WI38 (cell line): ENCODE data around the gene STUB1.

ENCODE experiments used
- H3K4me3 ChIP-seq: 2 replicates; pipeline ENCODE4 v1.5.1; 2011; ENCODE audit warnings: low read depth, mild to moderate bottlenecking, control low read depth, low read length
- TF ChIP-seq, protein P1 (sequence below): IDR thresholded peaks from 2 replicates; pipeline ENCODE4 v1.5.1; 2012; ENCODE audit warnings: low read depth, mild to moderate bottlenecking, control low read depth, low read length

Gene STUB1

DNA sequence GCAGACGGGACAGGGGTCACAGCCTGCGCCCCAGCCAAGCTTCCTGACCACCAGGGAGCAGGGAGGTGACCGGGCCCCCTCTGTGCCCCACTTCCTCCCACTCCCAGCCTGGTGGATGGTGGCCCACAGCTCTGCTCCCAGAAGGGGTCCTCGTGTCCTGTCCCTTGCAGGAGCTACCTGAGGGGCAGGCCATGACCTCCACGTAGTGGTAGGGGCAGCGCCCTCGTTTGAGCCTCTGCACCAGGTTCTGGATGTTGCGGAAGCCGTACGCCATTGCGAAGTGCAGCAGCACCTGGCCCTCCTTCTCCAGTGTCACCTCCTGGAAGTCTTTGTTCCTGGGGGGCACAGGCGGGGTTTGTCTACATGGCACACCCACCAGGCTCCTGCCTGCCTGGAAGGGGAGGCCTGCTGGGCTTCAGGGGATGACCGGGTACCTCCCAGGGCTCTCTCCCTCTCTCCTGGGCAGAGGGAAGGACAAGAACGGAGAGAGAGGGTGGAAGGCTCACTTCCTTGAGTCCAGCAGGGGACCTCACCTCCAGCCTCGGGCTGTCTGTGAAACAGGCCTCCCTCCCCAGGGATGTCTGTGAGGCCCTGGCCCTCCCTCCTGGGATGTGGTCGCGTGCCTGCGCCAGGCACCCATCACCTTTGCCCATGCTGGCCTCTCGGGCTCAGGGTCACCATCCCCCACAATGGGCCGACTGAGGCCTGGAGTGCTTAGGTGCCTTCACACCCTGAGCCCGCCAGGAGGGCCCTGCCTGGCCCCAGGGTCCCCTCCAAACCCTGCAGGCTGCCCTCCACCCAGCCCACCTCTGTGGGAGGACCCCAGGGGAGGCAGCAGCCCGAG is 50.7 kb downstream of the STUB1 start:
- H3K4me3 ChIP-seq = no peak overlapping the region
- TF ChIP-seq, protein P1, sequence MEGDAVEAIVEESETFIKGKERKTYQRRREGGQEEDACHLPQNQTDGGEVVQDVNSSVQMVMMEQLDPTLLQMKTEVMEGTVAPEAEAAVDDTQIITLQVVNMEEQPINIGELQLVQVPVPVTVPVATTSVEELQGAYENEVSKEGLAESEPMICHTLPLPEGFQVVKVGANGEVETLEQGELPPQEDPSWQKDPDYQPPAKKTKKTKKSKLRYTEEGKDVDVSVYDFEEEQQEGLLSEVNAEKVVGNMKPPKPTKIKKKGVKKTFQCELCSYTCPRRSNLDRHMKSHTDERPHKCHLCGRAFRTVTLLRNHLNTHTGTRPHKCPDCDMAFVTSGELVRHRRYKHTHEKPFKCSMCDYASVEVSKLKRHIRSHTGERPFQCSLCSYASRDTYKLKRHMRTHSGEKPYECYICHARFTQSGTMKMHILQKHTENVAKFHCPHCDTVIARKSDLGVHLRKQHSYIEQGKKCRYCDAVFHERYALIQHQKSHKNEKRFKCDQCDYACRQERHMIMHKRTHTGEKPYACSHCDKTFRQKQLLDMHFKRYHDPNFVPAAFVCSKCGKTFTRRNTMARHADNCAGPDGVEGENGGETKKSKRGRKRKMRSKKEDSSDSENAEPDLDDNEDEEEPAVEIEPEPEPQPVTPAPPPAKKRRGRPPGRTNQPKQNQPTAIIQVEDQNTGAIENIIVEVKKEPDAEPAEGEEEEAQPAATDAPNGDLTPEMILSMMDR = no peak

DNA sequence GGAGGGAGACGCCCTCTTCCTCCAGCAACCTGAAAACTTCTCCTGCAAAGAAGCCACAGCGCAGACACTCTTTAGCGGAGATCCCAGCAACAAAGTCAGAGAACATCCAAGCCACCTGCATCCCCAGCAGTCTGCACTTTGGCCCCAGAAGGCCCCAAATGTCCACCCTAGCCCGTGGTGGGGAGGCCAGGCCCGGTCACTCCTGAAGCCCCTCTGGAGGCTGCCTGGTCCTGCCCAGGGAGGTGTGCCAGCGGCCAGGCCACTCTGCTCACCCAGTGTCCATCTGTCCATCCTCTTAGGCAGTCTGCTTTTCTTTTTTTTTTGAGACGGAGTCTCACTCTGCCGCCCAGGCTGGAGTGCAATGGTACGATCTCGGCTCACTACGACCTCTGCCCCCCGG is 52.1 kb downstream of the STUB1 start:
- TF ChIP-seq, protein P1 = no peak
- H3K4me3 ChIP-seq = no peak overlapping the region
